HuH-7.5 (cell line): ENCODE measurements around the gene MIEN1.
A peak's percentile ranks its signal among the peaks of the same experiment; 100 is the strongest.
"Not testable (repeated sequence)": the region's sequence is repeated elsewhere in the genome, so short reads cannot be mapped to it uniquely, and the experiment has no call there.

Source experiments
- DNase-seq: peaks from one replicate; pipeline ENCODE4 v3.0.0; 2011; ENCODE audit warnings: low spot score

The MIEN1 gene

GRCh38 chr17:39699157-39699817, 31.0 kb downstream of the MIEN1 start:
- DNase-seq = not testable (repeated sequence)

- DNase-seq = no peak
Measured at GRCh38 chr17:39697961-39698360, 32.4 kb downstream of the MIEN1 start.

GRCh38 chr17:39696731-39697130, 33.6 kb downstream of the MIEN1 start:
- DNase-seq = no peak

- DNase-seq = no peak
Measured at GRCh38 chr17:39695089-39695474, 35.2 kb downstream of the MIEN1 start.

- DNase-seq = no peak
Measured at GRCh38 chr17:39694593-39694992, 35.7 kb downstream of the MIEN1 start.

GRCh38 chr17:39688945-39689344, 41.4 kb downstream of the MIEN1 start:
- DNase-seq = no peak

- DNase-seq = no peak
Measured at GRCh38 chr17:39688475-39688835, 41.9 kb downstream of the MIEN1 start.

- DNase-seq = peak; percentile 74
Measured at GRCh38 chr17:39687546-39688474, 42.5 kb downstream of the MIEN1 start, which contains the start of gene PGAP3. Gene PGAP3 (minus strand): TSS chr17:39688057. CDS start chr17:39688014, 43 bp downstream.

GRCh38 chr17:39687101-39687545, 43.2 kb downstream of the MIEN1 start:
- no peak for DNase-seq

GRCh38 chr17:39684369-39685192, 45.8 kb downstream of the MIEN1 start:
- no peak for DNase-seq

GRCh38 chr17:39683295-39683939, 46.9 kb downstream of the MIEN1 start:
- no peak for DNase-seq

GRCh38 chr17:39679521-39680192, 50.7 kb downstream of the MIEN1 start:
- DNase-seq = no peak
